ENCODE results near the gene NF2. TPM values are rescaled to one million over a fixed set of nuclear protein-coding genes. Genes with fewer than 3 reads are reported as not detected.
"Not testable (repeated sequence)": the region's sequence is repeated elsewhere in the genome, so short reads cannot be mapped to it uniquely, and the experiment has no call there.

NF2 gene
- total RNA-seq, 1 experiment from 2014 or later = 190 TPM

DNA sequence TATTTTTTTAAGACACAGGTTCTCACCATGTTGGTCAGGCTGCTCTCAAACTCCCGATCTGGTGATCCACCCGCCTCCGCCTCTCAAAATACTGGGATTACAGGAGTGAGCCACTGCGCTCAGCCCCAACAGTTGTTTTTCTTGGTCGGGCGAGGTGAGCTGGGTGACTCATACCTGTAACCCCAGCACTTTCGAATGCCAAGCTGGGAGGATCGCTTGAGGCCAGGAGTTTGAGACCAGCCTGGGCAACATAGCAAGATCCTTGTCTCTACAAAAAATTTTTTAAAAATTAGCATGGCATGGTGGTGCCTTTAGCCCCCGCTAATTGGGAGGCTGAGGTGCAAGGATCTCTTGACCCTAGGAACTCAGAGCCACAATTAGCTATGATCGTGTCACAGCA is 7.0 kb upstream of the NF2 start:
- ChIA-PET POLR2A (no interaction called here), CTCF (no interaction called here)
- H3K27me3 ChIP-seq (ENCODE audit: control insufficient read depth, insufficient read depth, low read length) = no peaks in the 10 kb centered on the region
- intact Hi-C loops (cut with micrococcal nuclease; ENCODE audit: unreplicated experiment) = no loop called here
- BruUV-seq (replicated peaks) = no TSS peak
- no peak overlapping the region for H3K4me3 ChIP-seq (ENCODE audit: low read depth in 2 of 2, low read length in 2 of 2)
- no peaks in the 10 kb centered on the region for H3K36me3 ChIP-seq (ENCODE audit: control insufficient read depth, insufficient read depth, low read length)
- no peak overlapping the region for H3K27ac ChIP-seq (ENCODE audit: low read length)
- TF ChIP-seq POLR2AphosphoS5 (IDR thresholded peaks at IDR 0.05; ENCODE audit: low read depth, low read length) (no peak), SIN3A (IDR thresholded peaks at IDR 0.05; ENCODE audit: borderline replicate concordance, insufficient read depth, low read depth, low read length) (no peak), TCF7L2 (IDR thresholded peaks at IDR 0.05; ENCODE audit: low read depth, low read length) (no peak)
- TF ChIP-seq, protein P1, sequence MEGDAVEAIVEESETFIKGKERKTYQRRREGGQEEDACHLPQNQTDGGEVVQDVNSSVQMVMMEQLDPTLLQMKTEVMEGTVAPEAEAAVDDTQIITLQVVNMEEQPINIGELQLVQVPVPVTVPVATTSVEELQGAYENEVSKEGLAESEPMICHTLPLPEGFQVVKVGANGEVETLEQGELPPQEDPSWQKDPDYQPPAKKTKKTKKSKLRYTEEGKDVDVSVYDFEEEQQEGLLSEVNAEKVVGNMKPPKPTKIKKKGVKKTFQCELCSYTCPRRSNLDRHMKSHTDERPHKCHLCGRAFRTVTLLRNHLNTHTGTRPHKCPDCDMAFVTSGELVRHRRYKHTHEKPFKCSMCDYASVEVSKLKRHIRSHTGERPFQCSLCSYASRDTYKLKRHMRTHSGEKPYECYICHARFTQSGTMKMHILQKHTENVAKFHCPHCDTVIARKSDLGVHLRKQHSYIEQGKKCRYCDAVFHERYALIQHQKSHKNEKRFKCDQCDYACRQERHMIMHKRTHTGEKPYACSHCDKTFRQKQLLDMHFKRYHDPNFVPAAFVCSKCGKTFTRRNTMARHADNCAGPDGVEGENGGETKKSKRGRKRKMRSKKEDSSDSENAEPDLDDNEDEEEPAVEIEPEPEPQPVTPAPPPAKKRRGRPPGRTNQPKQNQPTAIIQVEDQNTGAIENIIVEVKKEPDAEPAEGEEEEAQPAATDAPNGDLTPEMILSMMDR (IDR thresholded peaks at IDR 0.05) = no peak
- TF ChIP-seq, protein P2, sequence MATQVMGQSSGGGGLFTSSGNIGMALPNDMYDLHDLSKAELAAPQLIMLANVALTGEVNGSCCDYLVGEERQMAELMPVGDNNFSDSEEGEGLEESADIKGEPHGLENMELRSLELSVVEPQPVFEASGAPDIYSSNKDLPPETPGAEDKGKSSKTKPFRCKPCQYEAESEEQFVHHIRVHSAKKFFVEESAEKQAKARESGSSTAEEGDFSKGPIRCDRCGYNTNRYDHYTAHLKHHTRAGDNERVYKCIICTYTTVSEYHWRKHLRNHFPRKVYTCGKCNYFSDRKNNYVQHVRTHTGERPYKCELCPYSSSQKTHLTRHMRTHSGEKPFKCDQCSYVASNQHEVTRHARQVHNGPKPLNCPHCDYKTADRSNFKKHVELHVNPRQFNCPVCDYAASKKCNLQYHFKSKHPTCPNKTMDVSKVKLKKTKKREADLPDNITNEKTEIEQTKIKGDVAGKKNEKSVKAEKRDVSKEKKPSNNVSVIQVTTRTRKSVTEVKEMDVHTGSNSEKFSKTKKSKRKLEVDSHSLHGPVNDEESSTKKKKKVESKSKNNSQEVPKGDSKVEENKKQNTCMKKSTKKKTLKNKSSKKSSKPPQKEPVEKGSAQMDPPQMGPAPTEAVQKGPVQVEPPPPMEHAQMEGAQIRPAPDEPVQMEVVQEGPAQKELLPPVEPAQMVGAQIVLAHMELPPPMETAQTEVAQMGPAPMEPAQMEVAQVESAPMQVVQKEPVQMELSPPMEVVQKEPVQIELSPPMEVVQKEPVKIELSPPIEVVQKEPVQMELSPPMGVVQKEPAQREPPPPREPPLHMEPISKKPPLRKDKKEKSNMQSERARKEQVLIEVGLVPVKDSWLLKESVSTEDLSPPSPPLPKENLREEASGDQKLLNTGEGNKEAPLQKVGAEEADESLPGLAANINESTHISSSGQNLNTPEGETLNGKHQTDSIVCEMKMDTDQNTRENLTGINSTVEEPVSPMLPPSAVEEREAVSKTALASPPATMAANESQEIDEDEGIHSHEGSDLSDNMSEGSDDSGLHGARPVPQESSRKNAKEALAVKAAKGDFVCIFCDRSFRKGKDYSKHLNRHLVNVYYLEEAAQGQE (IDR thresholded peaks at IDR 0.05; ENCODE audit: insufficient read depth in 1 of 2, low read depth in 2 of 2, low read length in 1 of 2) = no peak
- ATAC-seq = no peak
- no peaks in the 10 kb centered on the region for H3K4me1 ChIP-seq (ENCODE audit: control insufficient read depth, insufficient read depth, low read length)
- H3K9me3 ChIP-seq (ENCODE audit: control insufficient read depth, insufficient read depth, low read depth, low read length) = no peaks in the 10 kb centered on the region
- in situ Hi-C loops (cut with HindIII; ENCODE audit: low pct_unique_long_range_greater_than_20kb, low sequenced_read_pairs) = no loop called here
- DNase-seq (ENCODE audit: low read depth, low spot score) = no peak

DNA sequence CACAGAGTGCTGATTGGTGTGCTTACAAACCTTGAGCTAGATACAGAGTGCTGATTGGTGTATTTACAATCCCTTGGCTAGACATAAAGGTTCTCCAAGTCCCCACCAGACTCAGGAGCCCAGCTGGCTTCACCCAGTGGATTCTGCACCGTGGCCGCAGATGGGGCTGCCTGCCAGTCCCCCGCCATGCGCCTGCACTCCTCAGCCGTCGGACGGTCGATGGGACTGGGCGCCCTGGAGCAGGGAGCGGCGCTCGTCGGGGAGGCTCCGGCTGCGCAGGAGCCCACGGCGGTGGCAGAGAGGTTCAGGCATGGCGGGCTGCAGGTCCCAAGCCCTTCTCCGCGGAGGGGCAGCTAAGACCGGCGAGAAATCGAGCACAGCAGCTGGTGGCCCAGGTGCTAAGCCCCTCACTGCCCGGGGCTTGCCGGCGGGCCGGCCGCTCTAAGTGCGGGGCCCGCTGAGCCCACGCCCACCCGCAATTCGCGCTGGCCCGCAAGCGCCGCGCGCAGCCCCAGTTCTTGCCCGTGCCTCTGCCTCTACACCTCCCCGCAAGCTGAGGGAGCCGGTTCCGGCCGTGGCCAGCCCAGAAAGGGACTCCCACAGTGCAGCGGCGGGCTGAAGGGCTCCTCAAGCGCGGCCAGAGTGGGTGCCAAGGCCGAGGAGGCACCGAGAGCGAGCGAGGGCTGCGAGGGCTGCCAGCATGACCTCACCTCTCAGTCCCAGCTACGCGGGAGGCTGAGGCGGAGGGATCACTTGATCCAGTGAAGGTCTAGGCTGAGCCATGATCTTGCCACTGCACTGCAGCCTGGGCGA is 5.4 kb upstream of the NF2 start:
- H3K9me3 ChIP-seq (ENCODE audit: control insufficient read depth, insufficient read depth, low read depth, low read length); H3K4me3 ChIP-seq (ENCODE audit: low read depth in 2 of 2, low read length in 2 of 2); ATAC-seq; in situ Hi-C loops (cut with HindIII; ENCODE audit: low pct_unique_long_range_greater_than_20kb, low sequenced_read_pairs); DNase-seq (ENCODE audit: low read depth, low spot score); H3K4me1 ChIP-seq (ENCODE audit: control insufficient read depth, insufficient read depth, low read length); POLR2A ChIA-PET; CTCF ChIA-PET; intact Hi-C loops (cut with micrococcal nuclease; ENCODE audit: unreplicated experiment); BruUV-seq (replicated peaks); H3K27ac ChIP-seq (ENCODE audit: low read length); H3K27me3 ChIP-seq (ENCODE audit: control insufficient read depth, insufficient read depth, low read length); H3K36me3 ChIP-seq (ENCODE audit: control insufficient read depth, insufficient read depth, low read length): not testable (repeated sequence)

DNA sequence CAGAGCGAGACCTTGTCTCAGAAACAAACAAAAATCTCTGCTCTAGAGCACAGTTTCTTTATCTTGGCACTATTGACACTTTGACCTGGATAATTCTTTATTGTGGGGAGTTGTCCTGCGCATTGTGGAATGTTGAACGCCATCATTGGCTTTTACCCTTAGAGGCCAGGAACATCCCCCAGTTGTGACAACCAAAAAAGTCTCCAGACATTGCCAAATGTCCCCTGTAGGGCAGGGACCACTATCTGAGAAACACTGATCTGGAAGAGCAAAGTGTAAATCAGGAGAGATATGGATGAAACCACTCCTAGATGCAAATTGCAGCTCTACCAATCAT is 4.8 kb upstream of the NF2 start:
- ChIA-PET POLR2A (no interaction called here), CTCF (no interaction called here)
- BruUV-seq (replicated peaks) = no TSS peak
- DNase-seq (ENCODE audit: low read depth, low spot score) (no peak), ATAC-seq (no peak)
- intact Hi-C loops (cut with micrococcal nuclease; ENCODE audit: unreplicated experiment) (no loop called here), in situ Hi-C loops (cut with HindIII; ENCODE audit: low pct_unique_long_range_greater_than_20kb, low sequenced_read_pairs) (no loop called here)
- H3K4me1 ChIP-seq (ENCODE audit: control insufficient read depth, insufficient read depth, low read length) = peaks cover 3% of the 10 kb centered on the region; the same call in 1 of the 2 replicates
- no peak overlapping the region for H3K4me3 ChIP-seq (ENCODE audit: low read depth in 2 of 2, low read length in 2 of 2)
- peaks cover 2% of the 10 kb centered on the region; the same call in 1 of the 2 replicates for H3K36me3 ChIP-seq (ENCODE audit: control insufficient read depth, insufficient read depth, low read length)
- H3K27ac ChIP-seq (ENCODE audit: low read length) = no peak overlapping the region
- H3K27me3 ChIP-seq (ENCODE audit: control insufficient read depth, insufficient read depth, low read length) = no peaks in the 10 kb centered on the region
- no peaks in the 10 kb centered on the region for H3K9me3 ChIP-seq (ENCODE audit: control insufficient read depth, insufficient read depth, low read depth, low read length)
- TF ChIP-seq, protein P2 (IDR thresholded peaks at IDR 0.05; ENCODE audit: insufficient read depth in 1 of 2, low read depth in 2 of 2, low read length in 1 of 2) = no peak
- no peak for TF ChIP-seq SIN3A (IDR thresholded peaks at IDR 0.05; ENCODE audit: borderline replicate concordance, insufficient read depth, low read depth, low read length)
- TF ChIP-seq, protein P1 (IDR thresholded peaks at IDR 0.05) = no peak
- no peak for TF ChIP-seq POLR2AphosphoS5 (IDR thresholded peaks at IDR 0.05; ENCODE audit: low read depth, low read length)
- no peak for TF ChIP-seq TCF7L2 (IDR thresholded peaks at IDR 0.05; ENCODE audit: low read depth, low read length)
